Measurements from ENCODE around the gene ST6GALNAC6. TPM values are rescaled to one million over a fixed set of nuclear protein-coding genes. Genes with fewer than 3 reads are reported as not detected.

The ST6GALNAC6 gene
- total and polyA plus RNA-seq, 4 donors, result 22.5 to 40.4 (median 32.3) TPM

- TF ChIP-seq EGR1 (IDR thresholded peaks at IDR 0.05; ENCODE audit: low read depth in 2 of 2), result no peak
- TF ChIP-seq RAD21 (IDR thresholded peaks at IDR 0.05), result no peak
- no peak for TF ChIP-seq FOXA2 (IDR thresholded peaks at IDR 0.05)
- TF ChIP-seq FOXA1 (IDR thresholded peaks at IDR 0.05), result no peak
- TF ChIP-seq CTCF (IDR thresholded peaks at IDR 0.05; ENCODE audit: low read depth, low read length, missing input control), result no peak
- no peak for TF ChIP-seq YY1 (IDR thresholded peaks at IDR 0.05)
- no peak for TF ChIP-seq JUND (IDR thresholded peaks at IDR 0.05)
- no peak for TF ChIP-seq HNF4G (IDR thresholded peaks at IDR 0.05)
- TF ChIP-seq TAF1 (conservative IDR thresholded peaks at IDR 0.05), result no peak
- TF ChIP-seq MAX (IDR thresholded peaks at IDR 0.05), result no peak
- no peak for TF ChIP-seq SP1 (IDR thresholded peaks at IDR 0.05)
- whole genome bisulfite sequencing, result 95% methylated on average over 11 of the region's 11 CpGs
- no peaks in the 10 kb centered on the region for H3K9me3 ChIP-seq (ENCODE audit: control insufficient read depth in 4 of 4, low read length in 3 of 4)
Measured at GRCh38 chr9:127860779-127861178, 38.6 kb downstream of the ST6GALNAC6 start.

GRCh38 chr9:127860260-127860659, 39.1 kb downstream of the ST6GALNAC6 start:
- DNase-seq (ENCODE audit: low spot score), result no peak
- WGBS, result 82% methylated on average over 8 of the region's 8 CpGs
- Histone ChIP-seq H3K27ac (ENCODE audit: low read depth in 1 of 2, low read length in 2 of 2) (no peak overlapping the region), H3K4me1 (ENCODE audit: control insufficient read depth in 4 of 4, insufficient read depth in 4 of 4, low read length in 3 of 4) (peaks cover 0 to 18% (median 1%) of the 10 kb centered on the region in 4 donors), H3K27me3 (ENCODE audit: control insufficient read depth in 4 of 4, insufficient read depth in 4 of 4, low read length in 3 of 4) (no peaks in the 10 kb centered on the region), H3K9me3 (ENCODE audit: control insufficient read depth in 4 of 4, low read length in 3 of 4) (no peaks in the 10 kb centered on the region), H3K9ac (ENCODE audit: low read depth in 1 of 2, low read length in 2 of 2) (no peak overlapping the region), H3K4me3 (ENCODE audit: low read depth in 1 of 3, low read length in 3 of 3) (no peak overlapping the region), H3K36me3 (ENCODE audit: control insufficient read depth in 4 of 4, insufficient read depth in 3 of 4, low read depth in 1 of 4, low read length in 3 of 4) (no peaks in the 10 kb centered on the region)
- TF ChIP-seq JUND (IDR thresholded peaks at IDR 0.05) (no peak), FOXA2 (IDR thresholded peaks at IDR 0.05) (no peak), TAF1 (conservative IDR thresholded peaks at IDR 0.05) (no peak), RAD21 (IDR thresholded peaks at IDR 0.05) (peak in 1 of 2 donors; percentile 10), HNF4A (conservative IDR thresholded peaks at IDR 0.05) (no peak), SP1 (IDR thresholded peaks at IDR 0.05) (peak; percentile 38), GABPA (IDR thresholded peaks at IDR 0.05 in 1 of 2, conservative IDR thresholded peaks at IDR 0.05 in 1 of 2) (no peak), NR2F2 (IDR thresholded peaks at IDR 0.05) (peak; percentile 97), FOXA1 (IDR thresholded peaks at IDR 0.05) (no peak), ZBTB33 (IDR thresholded peaks at IDR 0.05) (no peak)

More at GRCh38 chr9:127860779-127861178, 38.6 kb downstream of the ST6GALNAC6 start:
- Histone ChIP-seq H3K36me3 (ENCODE audit: control insufficient read depth in 4 of 4, insufficient read depth in 3 of 4, low read depth in 1 of 4, low read length in 3 of 4) (no peaks in the 10 kb centered on the region), H3K4me3 (ENCODE audit: low read depth in 1 of 3, low read length in 3 of 3) (no peak overlapping the region), H3K9ac (ENCODE audit: low read depth in 1 of 2, low read length in 2 of 2) (no peak overlapping the region), H3K4me1 (ENCODE audit: control insufficient read depth in 4 of 4, insufficient read depth in 4 of 4, low read length in 3 of 4) (peaks cover 0 to 18% (median 1%) of the 10 kb centered on the region in 4 donors), H3K27ac (ENCODE audit: low read depth in 1 of 2, low read length in 2 of 2) (no peak overlapping the region), H3K27me3 (ENCODE audit: control insufficient read depth in 4 of 4, insufficient read depth in 4 of 4, low read length in 3 of 4) (no peaks in the 10 kb centered on the region)
- DNase-seq (ENCODE audit: low spot score), result no peak

DNA sequence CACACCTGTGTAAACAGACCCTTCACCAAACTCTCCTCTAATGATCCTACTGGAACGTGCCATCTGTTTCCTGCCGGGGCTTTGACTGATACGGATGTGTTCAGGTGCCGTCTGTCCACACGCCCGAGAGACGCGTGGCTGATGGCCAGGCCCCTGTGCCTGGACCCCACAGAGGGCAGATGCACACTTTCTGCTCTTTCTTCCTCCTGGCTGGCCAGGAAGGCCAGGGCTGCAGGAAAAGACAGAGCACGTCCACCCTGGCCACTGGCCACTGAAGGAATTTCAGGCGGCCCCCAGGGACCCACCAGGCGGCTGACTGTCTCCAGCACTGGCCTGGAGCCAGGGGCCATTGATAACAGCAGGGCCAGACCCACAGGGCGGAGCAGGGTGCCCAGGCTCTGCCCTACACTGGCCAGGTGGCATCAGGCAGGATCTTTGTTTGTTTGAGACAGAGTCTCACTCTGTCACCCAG, 41.3 kb downstream of the ST6GALNAC6 start:
- Histone ChIP-seq H3K4me1 (ENCODE audit: control insufficient read depth in 4 of 4, insufficient read depth in 4 of 4, low read length in 3 of 4) (peaks cover 0 to 18% (median 1%) of the 10 kb centered on the region in 4 donors), H3K4me3 (ENCODE audit: low read depth in 1 of 3, low read length in 3 of 3) (no peak overlapping the region), H3K9ac (ENCODE audit: low read depth in 1 of 2, low read length in 2 of 2) (no peak overlapping the region), H3K36me3 (ENCODE audit: control insufficient read depth in 4 of 4, insufficient read depth in 3 of 4, low read depth in 1 of 4, low read length in 3 of 4) (no peaks in the 10 kb centered on the region), H3K27me3 (ENCODE audit: control insufficient read depth in 4 of 4, insufficient read depth in 4 of 4, low read length in 3 of 4) (no peaks in the 10 kb centered on the region), H3K27ac (ENCODE audit: low read depth in 1 of 2, low read length in 2 of 2) (peak overlapping the region; percentile 14 to 22), H3K9me3 (ENCODE audit: control insufficient read depth in 4 of 4, low read length in 3 of 4) (no peaks in the 10 kb centered on the region)
- TF ChIP-seq JUND (IDR thresholded peaks at IDR 0.05), result no peak
- peak in 1 of 2 donors; percentile 9 for TF ChIP-seq RAD21 (IDR thresholded peaks at IDR 0.05)
- TF ChIP-seq, protein P1, sequence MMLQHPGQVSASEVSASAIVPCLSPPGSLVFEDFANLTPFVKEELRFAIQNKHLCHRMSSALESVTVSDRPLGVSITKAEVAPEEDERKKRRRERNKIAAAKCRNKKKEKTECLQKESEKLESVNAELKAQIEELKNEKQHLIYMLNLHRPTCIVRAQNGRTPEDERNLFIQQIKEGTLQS (IDR thresholded peaks at IDR 0.05), result no peak
- TF ChIP-seq GABPA (IDR thresholded peaks at IDR 0.05 in 1 of 2, conservative IDR thresholded peaks at IDR 0.05 in 1 of 2), result no peak
- no peak for TF ChIP-seq TAF1 (conservative IDR thresholded peaks at IDR 0.05)
- TF ChIP-seq NR2F2 (IDR thresholded peaks at IDR 0.05), result peak; percentile 49
- no peak for TF ChIP-seq SP1 (IDR thresholded peaks at IDR 0.05)
- no peak for DNase-seq (ENCODE audit: low spot score)
- 60% methylated on average over 12 of the region's 12 CpGs for WGBS
